Body of pancreas (tissue), 4 donors: ENCODE measurements around the gene CUL4A.
"Not testable (repeated sequence)": the region's sequence is repeated elsewhere in the genome, so short reads cannot be mapped to it uniquely, and the experiment has no call there.

ENCODE experiments used
- POLR2A ChIP-seq, 3 donors: fragments of 450-650 bp; IDR thresholded peaks; one replicate each; pipeline ENCODE4 v1.6.1; 2016; ENCODE audit warnings: antibody characterized with exemption in 3 of 3, mild to moderate bottlenecking in 2 of 3
- TF ChIP-seq, protein P1 (sequence below), 7 experiments: fragments of 450-650 bp in 4 of 7; fragments of 200-600 bp in 3 of 7; sonication (generic) in 3 of 7; IDR thresholded peaks; one replicate each; pipeline ENCODE4 v1.5.1; 2016 to 2019; ENCODE audit warnings: antibody characterized with exemption in 7 of 7

DNA sequence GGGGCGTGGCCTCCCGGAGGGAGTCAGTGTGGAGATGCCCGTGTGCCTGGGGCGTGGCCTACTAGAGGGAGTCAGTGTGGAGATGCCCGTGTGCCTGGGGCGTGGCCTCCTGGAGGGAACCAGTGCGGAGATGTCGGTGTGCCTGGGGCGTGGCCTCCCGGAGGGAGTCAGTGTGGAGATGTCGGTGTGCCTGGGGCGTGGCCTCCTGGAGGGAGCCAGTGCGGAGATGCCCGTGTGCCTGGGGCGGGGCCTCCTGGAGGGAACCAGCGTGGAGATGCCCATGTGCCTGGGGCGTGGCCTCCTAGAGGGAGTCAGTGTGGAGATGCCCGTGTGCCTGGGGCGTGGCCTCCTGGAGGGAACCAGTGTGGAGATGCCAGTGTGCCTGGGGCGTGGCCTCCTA, 104.7 kb downstream of the CUL4A start:
- TF ChIP-seq, protein P1, sequence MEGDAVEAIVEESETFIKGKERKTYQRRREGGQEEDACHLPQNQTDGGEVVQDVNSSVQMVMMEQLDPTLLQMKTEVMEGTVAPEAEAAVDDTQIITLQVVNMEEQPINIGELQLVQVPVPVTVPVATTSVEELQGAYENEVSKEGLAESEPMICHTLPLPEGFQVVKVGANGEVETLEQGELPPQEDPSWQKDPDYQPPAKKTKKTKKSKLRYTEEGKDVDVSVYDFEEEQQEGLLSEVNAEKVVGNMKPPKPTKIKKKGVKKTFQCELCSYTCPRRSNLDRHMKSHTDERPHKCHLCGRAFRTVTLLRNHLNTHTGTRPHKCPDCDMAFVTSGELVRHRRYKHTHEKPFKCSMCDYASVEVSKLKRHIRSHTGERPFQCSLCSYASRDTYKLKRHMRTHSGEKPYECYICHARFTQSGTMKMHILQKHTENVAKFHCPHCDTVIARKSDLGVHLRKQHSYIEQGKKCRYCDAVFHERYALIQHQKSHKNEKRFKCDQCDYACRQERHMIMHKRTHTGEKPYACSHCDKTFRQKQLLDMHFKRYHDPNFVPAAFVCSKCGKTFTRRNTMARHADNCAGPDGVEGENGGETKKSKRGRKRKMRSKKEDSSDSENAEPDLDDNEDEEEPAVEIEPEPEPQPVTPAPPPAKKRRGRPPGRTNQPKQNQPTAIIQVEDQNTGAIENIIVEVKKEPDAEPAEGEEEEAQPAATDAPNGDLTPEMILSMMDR (IDR thresholded peaks at IDR 0.05) = not testable (repeated sequence)
- not testable (repeated sequence) for TF ChIP-seq POLR2A (IDR thresholded peaks at IDR 0.05)
